GM23248 (cell line): ENCODE data around the gene CCDC141.

Experiments
- EZH2 ChIP-seq: fragments of 200-600 bp; sonication (generic); IDR thresholded peaks from 2 replicates; pipeline ENCODE4 v1.6.1; 2018; ENCODE audit warnings: antibody characterized with exemption, mild to moderate bottlenecking; ENCODE audit not compliant: insufficient read depth, poor library complexity, severe bottlenecking
- EZH2phosphoT487 ChIP-seq: fragments of 200-600 bp; sonication (generic); IDR thresholded peaks from 2 replicates; pipeline ENCODE4 v1.6.1; 2018; ENCODE audit warnings: antibody characterized with exemption, moderate library complexity, mild to moderate bottlenecking, low read depth; ENCODE audit not compliant: insufficient read depth

- no peak for TF ChIP-seq EZH2phosphoT487
- TF ChIP-seq EZH2 = no peak
Measured at GRCh38 chr2:178993788-178994187, 56.1 kb downstream of the CCDC141 start.
